Sigmoid colon (tissue), 7 donors: Measurements from ENCODE around the gene KIF13A. TPM values are rescaled to one million over a fixed set of nuclear protein-coding genes. Genes with fewer than 3 reads are reported as not detected.

ENCODE experiments used
- DNase-seq: peaks from one replicate; pipeline ENCODE4 v3.0.0-alpha.2; 2019
- H3K27ac ChIP-seq, 4 donors: fragments of 200-600 bp; sonication (generic); one replicate each; pipeline ENCODE4 v1.5.1; 2016 to 2019; ENCODE audit warnings: mild to moderate bottlenecking in 1 of 4
- H3K27me3 ChIP-seq, 3 donors: fragments of 200-600 bp; sonication (generic); one replicate each; pipeline ENCODE4 v1.5.1; 2019; ENCODE audit warnings: mild to moderate bottlenecking in 1 of 3
- H3K36me3 ChIP-seq, 4 donors: fragments of 200-600 bp; sonication (generic); one replicate each; pipeline ENCODE4 v1.5.1; 2016 to 2019
- H3K4me1 ChIP-seq, 4 donors: fragments of 200-600 bp; sonication (generic); one replicate each; pipeline ENCODE4 v1.5.1; 2017 to 2019
- H3K4me3 ChIP-seq, 4 donors: fragments of 200-600 bp; sonication (generic); one replicate each; pipeline ENCODE4 v1.5.1; 2017 to 2019; ENCODE audit warnings: mild to moderate bottlenecking in 2 of 4, moderate library complexity in 1 of 4
- H3K9me3 ChIP-seq, 4 donors: fragments of 200-600 bp in 3 of 4; sonication (generic) in 3 of 4; one replicate each; pipeline versions ENCODE4 v1.5.1 to v1.6.1; 2013 to 2019
- EP300 ChIP-seq, 4 donors: sonication (generic); formaldehyde crosslinking; IDR thresholded peaks; one replicate each; pipeline ENCODE4 v1.6.1; 2017; ENCODE audit warnings: antibody characterized with exemption in 4 of 4
- POLR2A ChIP-seq, 2 donors: fragments of 450-650 bp; IDR thresholded peaks; one replicate each; pipeline ENCODE4 v1.6.1; 2016; ENCODE audit warnings: antibody characterized with exemption in 2 of 2, mild to moderate bottlenecking in 2 of 2, moderate library complexity in 2 of 2
- POLR2AphosphoS5 ChIP-seq, 4 donors: sonication (generic); formaldehyde crosslinking; IDR thresholded peaks; one replicate each; pipeline ENCODE4 v1.6.1; 2017; ENCODE audit warnings: antibody characterized with exemption in 4 of 4
- WGBS, 2 donors: extraction: QIAGEN DNeasy Blood & Tissue Kit; methylation state at CpG; one replicate each; pipeline ENCODE4 v1.1.7; 2013; 5-methylcytosine and 5-hydroxymethylcytosine counted together
- intact Hi-C: fragments of 100-400 bp; cut with DNase I; formaldehyde crosslinking; loops from one replicate; pipeline ENCODE4 v1.15.1; 2023
- polyA plus RNA-seq, 3 donors: library from polyadenylated mRNA; stranded (reverse); fragments of 200-250 nt; gene quantifications; one replicate each; pipeline ENCODE4 v1.2.3, GENCODE V29; 2013
- total RNA-seq, 4 donors: library from RNA; depleted of rRNA; stranded (reverse); fragments of >200 nt; gene quantifications; one replicate each; pipeline ENCODE4 v1.1.0, GENCODE V29; 2016
- TF ChIP-seq, protein P1 (sequence below), 4 experiments: fragments of 450-650 bp in 3 of 4; fragments of 200-600 bp in 1 of 4; IDR thresholded peaks; one replicate each; pipeline ENCODE4 v1.5.1; 2016 to 2019; ENCODE audit warnings: antibody characterized with exemption in 4 of 4, mild to moderate bottlenecking in 3 of 4, moderate library complexity in 2 of 4
- donor health status: healthy with polysubstance abuse.
- donor health status: Bipolar disorder and iron deficiency.
- donor health status: healthy.

The KIF13A gene
- total and polyA plus RNA-seq, 7 donors, result 18.5 to 73.8 (median 55.3) TPM

DNA sequence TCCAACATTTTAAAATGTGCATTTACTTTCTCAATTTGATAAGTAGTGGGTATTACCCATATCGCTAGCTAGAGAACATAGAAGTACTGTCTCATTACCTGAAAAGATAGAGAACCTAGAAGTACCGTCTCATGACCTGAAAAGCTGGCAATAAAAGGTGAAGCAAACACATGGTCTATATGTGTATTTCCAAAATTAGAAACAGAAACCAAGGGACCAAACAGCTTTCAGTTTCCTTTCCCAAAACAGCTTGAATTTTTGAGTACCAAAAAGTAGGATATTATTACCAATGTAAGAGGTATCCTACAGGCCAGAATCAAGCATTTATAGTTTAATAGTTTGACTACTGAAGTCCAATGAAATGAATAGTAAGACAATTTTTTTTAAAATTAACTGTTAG is 77.2 kb downstream of the KIF13A start:
- Histone ChIP-seq H3K9me3 (no peaks in the 10 kb centered on the region), H3K36me3 (no peaks in the 10 kb centered on the region), H3K27me3 (no peaks in the 10 kb centered on the region), H3K4me3 (no peak overlapping the region), H3K4me1 (peaks cover 0 to 45% (median 28%) of the 10 kb centered on the region in 4 donors), H3K27ac (no peak overlapping the region)
- DNase-seq, result no peak
- intact Hi-C loops, result no loop called here
- WGBS, 2 donors, result 33 to 45% methylated on average over 2 of the region's 2 CpGs
- TF ChIP-seq POLR2AphosphoS5 (IDR thresholded peaks at IDR 0.05) (no peak), EP300 (IDR thresholded peaks at IDR 0.05) (no peak), POLR2A (IDR thresholded peaks at IDR 0.05) (no peak)
- TF ChIP-seq, protein P1, sequence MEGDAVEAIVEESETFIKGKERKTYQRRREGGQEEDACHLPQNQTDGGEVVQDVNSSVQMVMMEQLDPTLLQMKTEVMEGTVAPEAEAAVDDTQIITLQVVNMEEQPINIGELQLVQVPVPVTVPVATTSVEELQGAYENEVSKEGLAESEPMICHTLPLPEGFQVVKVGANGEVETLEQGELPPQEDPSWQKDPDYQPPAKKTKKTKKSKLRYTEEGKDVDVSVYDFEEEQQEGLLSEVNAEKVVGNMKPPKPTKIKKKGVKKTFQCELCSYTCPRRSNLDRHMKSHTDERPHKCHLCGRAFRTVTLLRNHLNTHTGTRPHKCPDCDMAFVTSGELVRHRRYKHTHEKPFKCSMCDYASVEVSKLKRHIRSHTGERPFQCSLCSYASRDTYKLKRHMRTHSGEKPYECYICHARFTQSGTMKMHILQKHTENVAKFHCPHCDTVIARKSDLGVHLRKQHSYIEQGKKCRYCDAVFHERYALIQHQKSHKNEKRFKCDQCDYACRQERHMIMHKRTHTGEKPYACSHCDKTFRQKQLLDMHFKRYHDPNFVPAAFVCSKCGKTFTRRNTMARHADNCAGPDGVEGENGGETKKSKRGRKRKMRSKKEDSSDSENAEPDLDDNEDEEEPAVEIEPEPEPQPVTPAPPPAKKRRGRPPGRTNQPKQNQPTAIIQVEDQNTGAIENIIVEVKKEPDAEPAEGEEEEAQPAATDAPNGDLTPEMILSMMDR (IDR thresholded peaks at IDR 0.05), result no peak

DNA sequence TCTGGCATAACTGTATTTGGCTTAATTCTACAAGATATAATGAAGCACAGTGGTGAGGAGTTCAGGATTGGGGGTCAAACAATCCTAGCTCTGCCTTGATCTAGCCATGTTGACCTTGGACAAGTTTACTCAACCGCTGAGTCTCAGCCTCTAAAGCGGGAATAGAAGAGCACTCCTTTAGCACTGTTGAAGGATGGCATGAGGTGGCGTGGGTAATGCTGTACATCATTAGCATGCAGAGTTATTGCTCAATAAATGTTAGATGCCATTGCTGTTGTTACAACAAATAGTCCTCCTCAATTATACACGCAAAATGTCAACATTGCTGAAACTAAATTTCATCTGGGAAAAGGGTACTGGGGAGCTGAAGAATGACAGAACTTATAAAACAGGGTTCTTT is 78.6 kb downstream of the KIF13A start:
- Histone ChIP-seq H3K36me3 (no peaks in the 10 kb centered on the region), H3K27me3 (no peaks in the 10 kb centered on the region), H3K27ac (no peak overlapping the region), H3K4me3 (no peak overlapping the region), H3K9me3 (no peaks in the 10 kb centered on the region), H3K4me1 (peaks cover 0 to 53% (median 32%) of the 10 kb centered on the region in 4 donors)
- WGBS, 2 donors, result 92 to 94% methylated on average over 4 of the region's 4 CpGs
- intact Hi-C loops, result no loop called here
- TF ChIP-seq POLR2A (IDR thresholded peaks at IDR 0.05) (no peak), POLR2AphosphoS5 (IDR thresholded peaks at IDR 0.05) (no peak), EP300 (IDR thresholded peaks at IDR 0.05) (no peak)
- TF ChIP-seq, protein P1 (IDR thresholded peaks at IDR 0.05), result no peak
- no peak for DNase-seq

DNA sequence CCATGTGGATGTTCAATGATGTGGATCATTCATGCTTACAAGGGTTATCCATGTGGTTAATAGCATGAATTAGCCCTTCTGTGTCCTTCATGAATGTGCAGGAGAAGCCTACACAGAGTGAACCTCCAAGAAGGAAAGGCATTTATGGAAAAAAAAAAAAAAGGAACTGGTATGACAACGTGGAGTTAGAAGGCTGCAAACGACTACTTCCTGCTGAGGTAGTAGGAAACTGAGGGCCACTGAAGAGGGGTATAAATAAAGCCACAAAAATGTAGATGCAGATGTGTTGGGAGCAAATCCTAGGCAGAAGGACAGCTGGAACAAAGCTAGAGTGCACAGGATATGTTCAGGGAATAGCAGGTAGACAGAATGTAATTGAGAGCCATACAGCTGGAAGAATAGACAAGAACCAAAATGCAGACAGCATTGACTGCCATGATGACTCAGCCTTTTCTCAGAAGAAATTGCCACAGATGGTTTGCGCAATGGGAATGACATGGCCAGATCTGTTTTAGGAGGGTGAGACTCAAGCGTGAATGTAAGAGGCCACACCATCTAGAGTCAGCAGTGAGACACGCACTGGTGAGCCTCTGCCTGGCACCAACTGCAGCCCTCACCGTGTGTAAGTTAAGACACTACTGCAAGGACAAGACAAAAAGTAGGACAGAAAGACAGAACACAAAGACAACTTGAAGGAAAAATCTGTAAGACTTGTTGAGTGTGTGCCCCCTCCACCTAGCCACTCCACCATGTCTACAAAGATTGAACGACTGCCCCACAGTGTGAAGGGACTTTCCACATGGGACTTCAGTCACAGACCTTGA is 79.8 kb downstream of the KIF13A start:
- peaks cover 0 to 54% (median 34%) of the 10 kb centered on the region in 4 donors for H3K4me1 ChIP-seq
- intact Hi-C loops, result no loop called here
- WGBS, 2 donors, result 42 to 65% methylated on average over 7 of the region's 7 CpGs
- no peak overlapping the region for H3K4me3 ChIP-seq
- H3K27me3 ChIP-seq, result no peaks in the 10 kb centered on the region
- peak; percentile 90 for DNase-seq
- H3K36me3 ChIP-seq, result no peaks in the 10 kb centered on the region
- H3K9me3 ChIP-seq, result no peaks in the 10 kb centered on the region
- peak; percentile 36 to 75 (median 59) for TF ChIP-seq POLR2AphosphoS5 (IDR thresholded peaks at IDR 0.05)
- TF ChIP-seq, protein P1 (IDR thresholded peaks at IDR 0.05), result no peak
- H3K27ac ChIP-seq, result peak overlapping the region in 3 of 4 donors; percentile 41 to 54 (median 47)

DNA sequence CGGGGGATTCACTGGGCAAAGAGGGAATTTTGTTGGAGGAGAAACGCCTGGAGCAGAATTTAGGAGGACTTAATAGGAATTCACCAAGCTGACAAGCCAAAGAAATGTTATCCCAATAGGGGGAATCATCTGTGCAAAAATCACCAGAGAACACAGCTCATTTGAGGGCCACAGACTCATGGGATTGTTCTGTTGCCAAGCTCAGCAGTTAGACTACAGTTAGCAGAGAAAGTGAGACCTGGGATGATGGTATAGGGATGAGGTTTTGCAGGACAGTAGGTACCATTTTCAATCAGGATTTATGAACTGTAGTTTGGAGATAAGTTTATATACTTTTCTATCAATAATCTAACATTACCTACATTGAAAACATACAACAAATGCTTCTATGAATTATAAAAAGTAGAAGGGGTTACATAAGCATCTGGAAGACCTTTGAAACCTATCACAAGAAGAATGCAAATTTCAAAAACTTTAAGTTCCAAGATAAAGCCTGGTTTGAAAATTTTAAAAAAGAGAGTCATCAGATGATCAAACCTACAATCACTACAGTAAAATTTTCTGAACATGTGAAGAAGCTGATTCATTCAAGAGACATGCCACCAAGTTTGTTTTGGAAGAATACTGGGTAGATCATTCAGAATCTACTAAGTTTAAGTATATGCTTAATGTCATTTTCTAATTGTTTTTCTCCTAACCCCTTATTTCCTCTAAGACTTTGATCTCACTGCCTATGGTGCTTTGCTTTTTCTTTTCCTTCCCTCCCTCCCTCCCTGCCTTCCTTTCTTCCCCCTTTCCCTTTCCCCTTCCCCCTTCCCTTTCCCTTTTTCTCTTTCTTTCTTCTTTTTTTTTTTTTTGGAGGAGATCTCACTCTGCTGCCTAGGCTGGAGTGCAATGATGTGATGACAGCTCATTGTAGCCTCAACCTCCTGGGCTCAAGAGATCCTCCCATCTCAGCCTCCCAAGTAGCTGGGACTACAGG is 81.5 kb downstream of the KIF13A start:
- H3K9me3 ChIP-seq, result no peaks in the 10 kb centered on the region
- peaks cover 0 to 54% (median 34%) of the 10 kb centered on the region in 4 donors for H3K4me1 ChIP-seq
- H3K27ac ChIP-seq, result peak overlapping the region in 1 of 4 donors; percentile 47
- WGBS, 2 donors, result 90 to 93% methylated on average over 2 of the region's 2 CpGs
- TF ChIP-seq EP300 (IDR thresholded peaks at IDR 0.05) (no peak), POLR2AphosphoS5 (IDR thresholded peaks at IDR 0.05) (no peak), POLR2A (IDR thresholded peaks at IDR 0.05) (no peak)
- TF ChIP-seq, protein P1 (IDR thresholded peaks at IDR 0.05), result no peak
- no peaks in the 10 kb centered on the region for H3K27me3 ChIP-seq
- no peak overlapping the region for H3K4me3 ChIP-seq
- intact Hi-C loops, result no loop called here
- no peak for DNase-seq
- no peaks in the 10 kb centered on the region for H3K36me3 ChIP-seq
